ENCODE results near the gene ZNF528. TPM values are rescaled to one million over a fixed set of nuclear protein-coding genes. Genes with fewer than 3 reads are reported as not detected.

ZNF528 gene
- total RNA-seq, 2 donors from 2014 or later: 9.5 to 13.6 TPM

Other genes starting within 250 kb of the ZNF528 start
- 10 to 100 TPM; 10.5 to 15.4 TPM for gene ZNF836, start 226.2 kb upstream of the ZNF528 start, total RNA-seq
- 100 to 1,000 TPM; 262 to 281 TPM for gene PPP2R1A, start 207.8 kb upstream of the ZNF528 start, total RNA-seq
- 10 to 100 TPM in 1 of 2 donors, 1 to 10 TPM in 1; 7.8 to 11.4 TPM for gene ZNF766, start 128.3 kb upstream of the ZNF528 start, total RNA-seq
- 10 to 100 TPM; 12.1 to 14.0 TPM for gene ZNF480, start 100.7 kb upstream of the ZNF528 start, total RNA-seq
- 1 to 10 TPM in 1 of 2 donors, under 1 TPM in 1; 0.79 to 1.1 TPM for gene ZNF610, start 61.6 kb upstream of the ZNF528 start, total RNA-seq
- gene ZNF880, start 27.9 kb upstream of the ZNF528 start, total RNA-seq: 10 to 100 TPM in 1 of 2 donors, 1 to 10 TPM in 1; 5.6 to 10.3 TPM
- gene ZNF534, start 31.3 kb downstream of the ZNF528 start, total RNA-seq: not detected
- under 1 TPM in 1 of 2 donors, not detected in 1; 0.42 TPM for gene ZNF578, start 55.7 kb downstream of the ZNF528 start, total RNA-seq
- 10 to 100 TPM; 34.9 to 35.7 TPM for gene ZNF808, start 129.8 kb downstream of the ZNF528 start, total RNA-seq
- gene ZNF701, start 172.4 kb downstream of the ZNF528 start, total RNA-seq: 10 to 100 TPM; 23.8 to 24.0 TPM
- gene ZNF83, start 240.5 kb downstream of the ZNF528 start, total RNA-seq: 10 to 100 TPM in 1 of 2 donors, 1 to 10 TPM in 1; 9.8 to 20.2 TPM

All from left colon (tissue), 2 donors.